Measurements from ENCODE around the gene OR5M8. TPM values are rescaled to one million over a fixed set of nuclear protein-coding genes. Genes with fewer than 3 reads are reported as not detected.

OR5M8 gene
- total RNA-seq, 1 experiment from 2014 or later = not detected

- Histone ChIP-seq H3K9me3 (ENCODE audit: control insufficient read depth in 1 of 2, insufficient read depth in 1 of 2, low read depth in 1 of 2, low read length in 2 of 2) (peaks cover 0 to 12% of the 10 kb centered on the region in 2 experiments; a peak in 2 of 4 replicates), H3K9me2 (ENCODE audit: insufficient read depth) (no peaks in the 10 kb centered on the region), H4K20me1 (ENCODE audit: insufficient read depth) (no peaks in the 10 kb centered on the region), H3K4me3 (replicated peaks in 1 of 2; ENCODE audit: low read depth in 1 of 2, low read length in 2 of 2) (no peak within 1 kb of the TSS), H3K4me2 (ENCODE audit: low read length) (no peak within 1 kb of the TSS), H3K27me3 (ENCODE audit: insufficient read depth, low read length) (no peaks in the 10 kb centered on the region), H3K4me1 (ENCODE audit: control insufficient read depth in 1 of 2, insufficient read depth in 2 of 2, low read length in 2 of 2) (no peaks in the 10 kb centered on the region), H3K27ac (ENCODE audit: low read depth, low read length) (no peak within 1 kb of the TSS), H3K79me2 (ENCODE audit: insufficient read depth, low read length) (no peaks in the 10 kb centered on the region), H2AFZ (ENCODE audit: low read depth, low read length, poor library complexity, severe bottlenecking) (no peak within 1 kb of the TSS), H3K36me3 (ENCODE audit: control insufficient read depth in 1 of 2, insufficient read depth in 2 of 2, low read length in 2 of 2) (no peaks in the 10 kb centered on the region), H3K9ac (ENCODE audit: low read length) (no peak within 1 kb of the TSS)
- RAD21 ChIA-PET (ENCODE audit: low non-redundant PET in 1 of 2, low total read pairs in 2 of 2, uncharacterized antibody in 2 of 2, unreplicated experiment in 2 of 2) = no interaction called here
- BruUV-seq (replicated peaks) = no TSS peak
- DNase-seq (ENCODE audit: low read depth, low spot score) (no peak), ATAC-seq (no peak)
- intact Hi-C loops (cut with micrococcal nuclease) = no loop called here
- TF ChIP-seq MAX (IDR thresholded peaks at IDR 0.05) (no peak), SRF (IDR thresholded peaks at IDR 0.05; ENCODE audit: low read depth) (no peak), POLR2AphosphoS5 (IDR thresholded peaks at IDR 0.05; ENCODE audit: low read depth, low read length) (no peak), TCF7L2 (IDR thresholded peaks at IDR 0.05; ENCODE audit: borderline replicate concordance, extremely low read depth, insufficient read depth, insufficient read length) (no peak), ZFX (IDR thresholded peaks at IDR 0.05) (no peak), SIN3A (IDR thresholded peaks at IDR 0.05; ENCODE audit: low read depth) (no peak), ZBTB33 (IDR thresholded peaks at IDR 0.05; ENCODE audit: extremely low read depth, insufficient replicate concordance, low read length) (no peak), CBX3 (IDR thresholded peaks at IDR 0.05; ENCODE audit: low read depth) (no peak), RAD21 (IDR thresholded peaks at IDR 0.05; ENCODE audit: low read depth) (no peak), POLR2A (IDR thresholded peaks at IDR 0.05; ENCODE audit: borderline replicate concordance, extremely low read depth, insufficient read depth, insufficient read length) (no peak), EGR1 (IDR thresholded peaks at IDR 0.05; ENCODE audit: low read depth) (no peak), CTCF (IDR thresholded peaks at IDR 0.05 in 2 of 3, conservative IDR thresholded peaks at IDR 0.05 in 1 of 3; ENCODE audit: borderline replicate concordance in 1 of 3, insufficient read depth in 1 of 3, low read depth in 2 of 3, low read length in 2 of 3) (no peak), YY1 (IDR thresholded peaks at IDR 0.05; ENCODE audit: extremely low read depth, insufficient replicate concordance, low read depth, low read length) (no peak), SP1 (IDR thresholded peaks at IDR 0.05; ENCODE audit: low read depth) (no peak)
- TF ChIP-seq, protein P1, sequence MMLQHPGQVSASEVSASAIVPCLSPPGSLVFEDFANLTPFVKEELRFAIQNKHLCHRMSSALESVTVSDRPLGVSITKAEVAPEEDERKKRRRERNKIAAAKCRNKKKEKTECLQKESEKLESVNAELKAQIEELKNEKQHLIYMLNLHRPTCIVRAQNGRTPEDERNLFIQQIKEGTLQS (IDR thresholded peaks at IDR 0.05) = no peak
- CTCF ChIA-PET = no interaction called here
- POLR2A ChIA-PET = no interaction called here
These were observed 17.9 kb downstream of the OR5M8 start, which contains the start of gene OR5M3 for GRCh38 chr11:56473252-56473651. Gene OR5M3, minus strand, starts transcription at chr11:56473352. Its CDS starts 2,855 bp downstream, at chr11:56470497.

Measured in HCT116 (cell line).